Muscle layer of duodenum (tissue), 2 donors: ENCODE results near the gene CILP2.

Experiments
- H3K27ac ChIP-seq: one replicate; pipeline ENCODE4 v1.7.0; 2013; ENCODE audit warnings: mild to moderate bottlenecking, low read length
- H3K27me3 ChIP-seq: one replicate; pipeline ENCODE4 v1.7.0; 2013; ENCODE audit warnings: low read depth, mild to moderate bottlenecking, control low read depth, low read length
- H3K36me3 ChIP-seq, 2 donors: one replicate each; pipeline ENCODE4 v1.7.0; 2013; ENCODE audit warnings: low read length in 2 of 2, control low read depth in 1 of 2, mild to moderate bottlenecking in 1 of 2; ENCODE audit not compliant: insufficient read depth in 2 of 2, control insufficient read depth in 1 of 2
- H3K4me1 ChIP-seq, 2 donors: one replicate each; pipeline ENCODE4 v1.7.0; 2013; ENCODE audit warnings: low read length in 2 of 2, mild to moderate bottlenecking in 2 of 2, control low read depth in 1 of 2, moderate library complexity in 1 of 2; ENCODE audit not compliant: insufficient read depth in 2 of 2, control insufficient read depth in 1 of 2
- H3K4me3 ChIP-seq, 2 donors: one replicate each; pipeline ENCODE4 v1.7.0; 2013; ENCODE audit warnings: low read length in 2 of 2, low read depth in 1 of 2, mild to moderate bottlenecking in 1 of 2
- H3K9me3 ChIP-seq, 2 donors: one replicate each; pipeline ENCODE4 v1.7.0; 2013; ENCODE audit warnings: low read length in 2 of 2, control low read depth in 1 of 2, mild to moderate bottlenecking in 1 of 2; ENCODE audit not compliant: control insufficient read depth in 1 of 2
- donor health status: healthy.

CILP2 gene

GRCh38 chr19:19550972-19551852 is 13.1 kb downstream of the CILP2 start:
- H3K36me3 ChIP-seq: no peaks in the 10 kb centered on the region
- H3K4me3 ChIP-seq: no peak overlapping the region
- no peaks in the 10 kb centered on the region for H3K9me3 ChIP-seq
- H3K27ac ChIP-seq: no peak overlapping the region
- no peaks in the 10 kb centered on the region for H3K27me3 ChIP-seq
- H3K4me1 ChIP-seq: no peaks in the 10 kb centered on the region

DNA sequence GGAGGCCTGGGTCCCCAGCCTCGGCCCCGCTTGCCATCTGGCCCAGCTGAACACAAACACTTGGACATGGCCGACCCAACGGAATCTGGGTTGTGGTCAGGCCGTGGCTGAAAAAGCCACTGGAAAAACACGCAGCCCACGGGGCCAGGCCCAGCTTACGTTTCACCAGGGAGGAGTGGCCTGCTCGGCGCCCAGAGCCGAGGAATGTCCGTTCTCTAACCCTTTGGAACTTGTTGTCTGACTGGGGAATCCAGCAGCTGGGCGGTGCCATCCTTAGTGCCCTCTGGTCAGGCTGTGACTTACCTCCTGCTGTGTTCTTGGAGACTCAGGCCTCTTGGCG is 13.8 kb downstream of the CILP2 start:
- Histone ChIP-seq H3K36me3 (no peaks in the 10 kb centered on the region), H3K4me3 (no peak overlapping the region), H3K9me3 (no peaks in the 10 kb centered on the region), H3K27me3 (no peaks in the 10 kb centered on the region), H3K4me1 (no peaks in the 10 kb centered on the region), H3K27ac (no peak overlapping the region)

DNA sequence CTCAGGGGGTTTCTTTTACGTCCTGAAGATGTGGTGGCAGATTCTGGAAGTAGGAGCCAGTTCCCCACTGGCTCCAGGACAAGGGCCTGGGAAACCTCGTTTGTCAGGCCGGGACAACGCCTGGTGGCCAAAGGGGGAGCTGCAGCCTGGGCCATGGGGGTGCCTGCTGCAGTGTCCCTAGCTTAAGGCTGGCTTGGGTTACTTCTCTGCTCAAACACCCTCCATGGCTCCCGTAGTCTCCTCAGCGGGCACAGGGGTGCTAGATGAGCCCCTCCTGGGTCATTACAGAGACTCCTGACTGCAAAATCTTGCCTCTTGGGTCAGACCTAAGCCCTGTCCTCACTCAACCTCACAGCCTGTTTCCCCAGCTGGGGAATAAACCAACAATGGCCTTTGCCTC is 14.7 kb downstream of the CILP2 start:
- H3K4me1 ChIP-seq: no peaks in the 10 kb centered on the region
- no peaks in the 10 kb centered on the region for H3K36me3 ChIP-seq
- H3K27me3 ChIP-seq: no peaks in the 10 kb centered on the region
- H3K27ac ChIP-seq: no peak overlapping the region
- H3K9me3 ChIP-seq: no peaks in the 10 kb centered on the region
- H3K4me3 ChIP-seq: no peak overlapping the region

- H3K36me3 ChIP-seq: no peaks in the 10 kb centered on the region
- no peak overlapping the region for H3K27ac ChIP-seq
- H3K9me3 ChIP-seq: no peaks in the 10 kb centered on the region
- no peaks in the 10 kb centered on the region for H3K27me3 ChIP-seq
- H3K4me1 ChIP-seq: no peaks in the 10 kb centered on the region
- H3K4me3 ChIP-seq: no peak overlapping the region
Measured at GRCh38 chr19:19553670-19554069, 15.6 kb downstream of the CILP2 start.

GRCh38 chr19:19554074-19555023 is 16.3 kb downstream of the CILP2 start:
- no peaks in the 10 kb centered on the region for H3K4me1 ChIP-seq
- H3K36me3 ChIP-seq: no peaks in the 10 kb centered on the region
- H3K9me3 ChIP-seq: no peaks in the 10 kb centered on the region
- no peak overlapping the region for H3K27ac ChIP-seq
- H3K27me3 ChIP-seq: no peaks in the 10 kb centered on the region
- no peak overlapping the region for H3K4me3 ChIP-seq

DNA sequence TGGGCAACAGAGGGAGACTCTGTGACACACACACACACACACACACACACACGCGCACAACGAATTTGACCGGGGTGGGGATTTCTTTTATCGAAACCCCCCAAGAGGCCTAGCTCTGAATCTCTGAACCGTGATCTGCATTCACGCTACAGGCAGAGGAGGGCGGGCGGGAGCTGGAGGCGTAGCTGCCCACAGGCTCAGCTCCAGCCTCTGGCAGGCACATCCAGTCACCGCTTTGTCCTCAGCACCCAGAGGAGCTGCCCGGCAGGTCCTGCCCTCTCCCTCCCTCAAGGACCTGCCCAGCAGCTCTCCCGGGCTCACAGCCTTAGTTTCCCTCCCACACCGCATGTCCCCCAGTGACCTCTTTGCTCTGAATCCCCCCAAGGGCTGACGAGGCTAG is 20.0 kb downstream of the CILP2 start:
- no peaks in the 10 kb centered on the region for H3K27me3 ChIP-seq
- no peaks in the 10 kb centered on the region for H3K4me1 ChIP-seq
- no peaks in the 10 kb centered on the region for H3K36me3 ChIP-seq
- H3K9me3 ChIP-seq: no peaks in the 10 kb centered on the region
- no peak overlapping the region for H3K27ac ChIP-seq
- H3K4me3 ChIP-seq: no peak overlapping the region

DNA sequence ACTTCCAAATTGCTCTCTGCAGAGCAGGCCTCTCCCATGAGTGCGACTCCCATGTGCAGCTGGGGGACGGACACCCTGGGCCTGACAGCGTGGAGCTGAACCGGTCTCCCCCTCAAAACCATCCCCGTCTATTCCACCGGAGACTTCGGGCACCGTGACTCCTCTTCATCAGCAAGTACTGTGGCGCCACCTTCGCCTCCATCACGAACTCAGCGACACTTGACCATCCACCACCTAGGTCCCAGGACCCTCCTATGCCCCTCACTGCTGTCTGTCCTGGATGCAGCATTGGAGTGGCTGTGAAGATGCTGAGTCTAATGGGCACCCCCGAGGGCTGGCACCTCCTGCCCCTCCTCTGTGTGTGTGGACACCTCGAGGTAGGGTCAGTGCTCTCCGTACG is 20.6 kb downstream of the CILP2 start:
- H3K9me3 ChIP-seq: no peaks in the 10 kb centered on the region
- H3K27me3 ChIP-seq: no peaks in the 10 kb centered on the region
- no peak overlapping the region for H3K27ac ChIP-seq
- H3K4me3 ChIP-seq: no peak overlapping the region
- H3K36me3 ChIP-seq: no peaks in the 10 kb centered on the region
- no peaks in the 10 kb centered on the region for H3K4me1 ChIP-seq

DNA sequence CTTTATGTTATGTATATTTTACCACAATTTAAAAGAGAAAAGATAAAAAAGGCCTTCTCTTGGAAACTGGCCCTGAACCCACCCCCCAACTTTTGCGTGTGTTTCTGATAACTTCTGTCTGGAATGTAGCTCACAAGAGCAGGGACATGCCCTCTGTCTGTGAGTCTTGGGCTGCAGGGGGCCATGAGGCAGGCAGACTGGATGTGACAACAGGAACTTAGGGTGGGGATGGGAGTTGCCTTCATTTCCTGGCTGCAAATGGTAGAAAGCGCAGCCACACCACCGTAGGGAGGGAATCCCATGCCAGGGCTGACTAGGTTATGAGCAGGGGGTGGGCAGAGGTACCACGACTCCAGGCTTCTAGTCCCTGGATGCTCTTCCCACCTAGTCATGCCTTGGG is 21.9 kb downstream of the CILP2 start:
- H3K4me3 ChIP-seq: no peak overlapping the region
- no peaks in the 10 kb centered on the region for H3K27me3 ChIP-seq
- H3K36me3 ChIP-seq: no peaks in the 10 kb centered on the region
- H3K27ac ChIP-seq: no peak overlapping the region
- no peaks in the 10 kb centered on the region for H3K4me1 ChIP-seq
- no peaks in the 10 kb centered on the region for H3K9me3 ChIP-seq

DNA sequence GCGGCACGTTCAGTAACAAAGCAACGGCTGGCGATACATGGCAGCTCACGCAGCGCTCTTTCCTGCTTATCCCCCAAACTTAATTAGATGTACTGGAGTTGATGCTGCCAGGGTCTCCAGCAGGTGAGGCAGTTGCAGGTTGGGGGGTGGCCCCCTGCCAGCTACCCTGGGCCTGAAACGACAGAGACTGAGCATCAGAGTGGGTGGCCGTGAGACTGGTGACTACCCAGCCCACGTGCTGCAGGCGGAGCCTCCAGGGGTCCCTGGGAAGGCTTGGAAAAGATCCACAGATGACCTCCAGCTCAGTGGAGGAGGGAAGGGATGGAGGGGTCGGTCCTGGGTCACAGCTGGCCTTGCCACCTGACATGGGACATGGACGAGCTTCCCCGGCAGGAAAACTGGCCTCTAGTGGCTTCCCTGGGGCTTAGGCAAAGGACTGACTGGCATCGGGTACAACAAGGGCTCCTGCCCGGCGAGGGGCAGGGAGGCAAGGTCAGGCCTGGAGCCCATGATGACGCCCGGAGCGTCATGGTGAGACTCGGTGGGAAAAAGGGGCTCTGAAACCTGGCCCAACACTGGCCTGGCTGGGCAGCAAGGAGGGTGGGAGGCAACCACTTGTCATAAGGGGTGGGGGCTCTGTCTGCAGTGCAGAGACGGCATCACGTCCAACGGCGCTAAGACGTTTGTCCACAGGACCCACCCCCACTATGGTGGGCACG is 24.0 kb downstream of the CILP2 start:
- Histone ChIP-seq H3K27ac (no peak overlapping the region), H3K9me3 (no peaks in the 10 kb centered on the region), H3K4me1 (no peaks in the 10 kb centered on the region), H3K36me3 (no peaks in the 10 kb centered on the region), H3K4me3 (no peak overlapping the region), H3K27me3 (no peaks in the 10 kb centered on the region)

DNA sequence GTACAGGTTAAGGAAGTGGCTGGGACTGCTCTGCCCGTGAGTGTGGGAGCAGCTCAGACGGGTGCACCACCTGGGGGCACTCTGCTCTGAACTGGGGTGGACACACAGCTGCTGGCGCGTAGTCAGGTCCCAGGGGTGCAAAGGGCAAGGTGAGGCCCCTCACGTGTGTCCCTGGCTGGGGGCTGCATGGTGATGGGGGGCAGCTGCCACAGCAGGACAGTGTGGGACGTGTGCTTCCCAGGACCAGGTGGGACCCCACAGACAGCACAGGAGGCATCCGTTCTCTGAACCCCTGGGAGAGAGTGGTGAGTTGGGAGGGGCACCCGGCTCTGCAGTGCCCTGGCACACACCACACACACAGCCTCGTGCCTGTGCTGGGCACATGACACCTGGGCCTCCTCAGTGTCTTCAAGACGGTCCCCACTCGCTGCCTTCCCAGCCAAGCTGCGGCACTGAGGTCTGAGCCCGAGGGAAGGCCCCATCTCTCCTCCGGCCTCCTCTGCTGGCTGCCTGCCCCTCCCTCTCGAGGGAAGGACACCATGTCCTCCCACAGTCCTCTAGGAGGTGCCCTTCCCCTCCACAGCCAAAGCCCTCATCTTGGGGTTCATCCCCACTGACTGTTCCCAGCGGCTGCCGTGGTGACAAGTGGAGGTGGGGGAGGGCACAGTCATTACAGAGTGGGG is 24.7 kb downstream of the CILP2 start:
- H3K9me3 ChIP-seq: no peaks in the 10 kb centered on the region
- H3K36me3 ChIP-seq: no peaks in the 10 kb centered on the region
- H3K27ac ChIP-seq: no peak overlapping the region
- H3K4me1 ChIP-seq: no peaks in the 10 kb centered on the region
- no peak overlapping the region for H3K4me3 ChIP-seq
- no peaks in the 10 kb centered on the region for H3K27me3 ChIP-seq
